Activated T-cell treated with anti-CD3 and anti-CD28 coated beads, Interleukin-2, amount 50 U/mL, for 4 hours (primary cell): ENCODE measurements around the gene CNNM3. TPM values are rescaled to one million over a fixed set of nuclear protein-coding genes. Genes with fewer than 3 reads are reported as not detected.
"Not testable (repeated sequence)": the region's sequence is repeated elsewhere in the genome, so short reads cannot be mapped to it uniquely, and the experiment has no call there.

Source experiments
- ATAC-seq, 2 donors: fragments of 200-7000 bp; cut with Tn5 transposase; one replicate each; pipeline ENCODE4 v1.10.0; 2021
- DNase-seq: peaks from one replicate; pipeline ENCODE4 v3.0.0-alpha.2; 2020
- H3K27me3 Mint-ChIP-seq: one replicate; pipeline ENCODE4 v1.8.0; 2021; ENCODE audit warnings: low read depth, mixed read lengths
- H3K36me3 Mint-ChIP-seq: one replicate; pipeline ENCODE4 v1.8.0; 2022; ENCODE audit warnings: mixed read lengths; ENCODE audit not compliant: insufficient read depth
- H3K4me1 Mint-ChIP-seq: one replicate; pipeline ENCODE4 v1.8.0; 2021; ENCODE audit warnings: low read depth, mixed read lengths
- H3K4me3 Mint-ChIP-seq: one replicate; pipeline ENCODE4 v1.8.0; 2021; ENCODE audit warnings: mild to moderate bottlenecking, moderate library complexity, mixed read lengths
- H3K9me3 Mint-ChIP-seq: one replicate; pipeline ENCODE4 v1.8.0; 2021; ENCODE audit warnings: mixed read lengths
- total RNA-seq, 3 donors: library from RNA; stranded (reverse); gene quantifications; one replicate each; pipeline ENCODE4 v1.2.1, GENCODE V29; 2021

CNNM3 gene
- total RNA-seq, 3 donors from 2014 or later: 22.8 to 26.1 (median 24.4) TPM

DNA sequence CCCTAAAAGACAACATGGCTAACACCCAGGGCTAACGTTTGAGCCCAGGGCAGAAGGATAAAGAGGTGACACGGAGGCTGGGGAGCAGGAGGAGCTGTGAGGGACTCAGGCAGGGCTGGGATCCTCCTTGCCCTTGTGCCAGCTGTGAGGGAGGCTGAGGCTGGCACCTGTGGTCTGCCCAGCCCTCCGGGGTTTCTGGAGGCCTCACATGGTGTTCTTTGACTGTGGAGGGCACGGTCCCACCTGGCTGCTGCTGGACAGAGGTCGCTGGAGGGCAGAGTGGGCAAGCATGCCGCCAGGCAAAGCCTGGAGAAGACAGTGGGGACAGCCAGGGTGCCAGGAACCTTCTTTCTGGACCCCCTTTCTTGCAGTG is 26.8 kb upstream of the CNNM3 start:
- Mint-ChIP-seq H3K9me3 (no peaks in the 10 kb centered on the region), H3K4me1 (peaks cover 1% of the 10 kb centered on the region), H3K36me3 (peaks cover 1% of the 10 kb centered on the region), H3K4me3 (no peak overlapping the region), H3K27me3 (no peaks in the 10 kb centered on the region)
- no peak for ATAC-seq
- DNase-seq: no peak

DNA sequence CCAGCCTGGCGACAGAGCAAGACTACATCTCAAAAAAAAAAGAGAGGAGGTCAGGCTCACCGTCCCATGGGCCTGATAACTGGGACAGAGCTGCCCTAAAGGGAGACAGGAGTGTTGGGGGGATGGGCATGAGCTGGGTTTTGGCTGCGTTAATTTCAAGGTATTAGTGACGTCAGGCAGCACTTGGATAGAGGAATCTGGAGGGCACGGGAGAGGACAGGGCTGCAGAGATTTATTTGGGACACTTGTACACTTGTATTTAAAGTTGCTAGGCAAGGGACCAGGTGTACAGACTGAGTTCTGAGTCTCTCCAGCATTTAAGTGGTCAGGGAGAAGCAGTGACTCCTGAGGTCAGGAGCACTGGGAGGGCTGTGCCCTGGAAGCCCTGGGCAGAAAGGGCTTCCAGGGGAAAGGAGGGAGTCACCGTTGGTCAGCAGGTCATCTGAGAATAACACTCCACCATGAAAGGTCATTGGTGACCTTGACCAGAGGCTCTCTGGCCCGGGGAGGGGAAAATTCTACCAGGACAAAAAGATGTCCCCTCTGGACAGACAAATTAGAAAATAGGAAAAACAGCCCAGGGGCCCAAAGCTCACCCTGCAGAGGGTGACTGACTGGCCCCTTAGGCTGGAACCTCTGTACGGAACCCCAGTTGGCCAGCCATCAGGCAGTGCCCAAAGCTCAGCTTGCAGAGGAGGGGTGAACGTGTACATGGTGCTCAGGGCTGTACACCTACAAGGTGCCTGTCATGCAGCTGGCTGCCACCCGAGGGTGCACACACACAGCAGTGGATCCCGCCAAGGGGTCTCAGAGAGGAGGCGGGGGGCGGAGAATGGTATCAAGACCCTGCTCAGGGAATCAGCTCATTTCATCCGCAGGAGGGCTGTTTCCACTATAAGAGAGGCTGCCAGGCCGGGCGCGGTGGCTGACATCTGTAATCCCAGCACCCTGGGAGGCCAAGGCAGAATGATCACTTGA is 23.0 kb upstream of the CNNM3 start:
- no peaks in the 10 kb centered on the region for H3K4me1 Mint-ChIP-seq
- H3K4me3 Mint-ChIP-seq: no peak overlapping the region
- no peaks in the 10 kb centered on the region for H3K9me3 Mint-ChIP-seq
- no peak for ATAC-seq
- no peaks in the 10 kb centered on the region for H3K27me3 Mint-ChIP-seq
- DNase-seq: no peak
- H3K36me3 Mint-ChIP-seq: no peaks in the 10 kb centered on the region

DNA sequence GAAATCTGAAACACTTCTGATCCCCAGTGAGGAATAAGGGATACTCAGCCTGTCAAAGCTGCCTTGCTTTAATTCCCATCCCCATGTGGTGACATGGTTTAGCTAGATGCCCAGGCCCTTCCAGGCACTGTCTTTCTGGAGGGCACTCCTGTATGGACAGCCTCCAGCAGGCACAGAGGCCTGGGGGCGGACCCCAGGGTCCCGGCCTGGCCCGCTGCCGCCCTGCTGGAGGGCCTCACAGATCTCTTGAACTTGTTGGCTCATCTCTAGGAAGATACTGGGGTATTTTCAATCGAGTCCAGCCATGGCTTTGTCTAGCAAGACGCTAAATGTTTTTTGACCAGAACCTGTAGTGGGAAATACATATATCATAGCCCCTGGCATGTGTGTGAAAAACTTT is 21.0 kb upstream of the CNNM3 start:
- H3K36me3 Mint-ChIP-seq: peaks cover 7% of the 10 kb centered on the region
- DNase-seq: no peak
- no peak overlapping the region for H3K4me3 Mint-ChIP-seq
- H3K4me1 Mint-ChIP-seq: no peaks in the 10 kb centered on the region
- no peak for ATAC-seq
- H3K27me3 Mint-ChIP-seq: no peaks in the 10 kb centered on the region
- no peaks in the 10 kb centered on the region for H3K9me3 Mint-ChIP-seq

DNA sequence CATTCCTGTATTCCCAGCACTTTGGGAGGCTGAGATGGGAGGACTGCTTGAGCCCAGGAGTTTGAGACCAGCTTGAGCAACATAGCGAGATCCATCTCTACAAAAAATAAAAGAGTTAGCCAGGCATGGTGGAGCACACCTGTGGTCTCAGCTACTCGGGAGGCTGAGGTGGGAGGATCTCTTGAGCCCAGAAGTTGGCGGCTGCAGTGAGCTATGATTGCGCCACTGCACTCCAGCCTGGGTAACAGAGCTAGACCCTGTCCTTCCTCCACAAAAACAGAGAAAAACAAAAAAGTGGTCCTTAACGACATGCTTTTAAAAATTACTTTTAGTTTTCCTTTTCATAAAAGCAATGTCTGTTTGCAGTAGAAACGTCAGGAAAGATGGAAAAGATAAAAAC is 19.6 kb upstream of the CNNM3 start:
- not testable (repeated sequence) for DNase-seq, H3K4me1 Mint-ChIP-seq, H3K4me3 Mint-ChIP-seq, H3K27me3 Mint-ChIP-seq, ATAC-seq, H3K36me3 Mint-ChIP-seq, H3K9me3 Mint-ChIP-seq

DNA sequence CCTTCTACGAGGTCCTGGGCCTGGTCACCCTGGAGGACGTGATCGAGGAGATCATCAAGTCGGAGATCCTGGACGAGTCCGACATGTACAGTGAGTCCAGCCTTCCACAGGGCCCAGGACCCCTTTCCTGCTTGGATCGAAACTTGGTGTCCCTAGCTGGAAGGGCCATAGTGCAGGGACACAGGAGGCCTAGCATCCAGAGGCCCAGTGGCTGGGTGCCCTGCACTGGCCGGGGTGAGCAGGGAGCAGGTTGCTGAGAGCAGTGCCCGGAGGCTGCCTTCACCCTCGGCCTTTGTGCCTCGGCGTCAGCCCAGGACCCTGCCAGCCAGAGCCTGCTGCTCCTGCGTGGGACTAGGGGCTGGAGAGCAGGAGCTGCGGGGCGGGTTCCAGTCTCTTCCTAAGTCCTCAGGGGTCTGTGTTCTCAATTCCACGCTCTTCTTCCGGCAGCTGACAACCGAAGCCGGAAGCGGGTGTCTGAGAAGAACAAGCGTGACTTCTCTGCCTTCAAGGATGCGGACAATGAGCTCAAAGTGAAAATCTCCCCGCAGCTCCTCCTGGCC is 18.9 kb upstream of the CNNM3 start:
- ATAC-seq (no peak), DNase-seq (no peak)
- Mint-ChIP-seq H3K4me1 (no peaks in the 10 kb centered on the region), H3K27me3 (no peaks in the 10 kb centered on the region), H3K9me3 (no peaks in the 10 kb centered on the region), H3K4me3 (no peak overlapping the region), H3K36me3 (peaks cover 7% of the 10 kb centered on the region)

DNA sequence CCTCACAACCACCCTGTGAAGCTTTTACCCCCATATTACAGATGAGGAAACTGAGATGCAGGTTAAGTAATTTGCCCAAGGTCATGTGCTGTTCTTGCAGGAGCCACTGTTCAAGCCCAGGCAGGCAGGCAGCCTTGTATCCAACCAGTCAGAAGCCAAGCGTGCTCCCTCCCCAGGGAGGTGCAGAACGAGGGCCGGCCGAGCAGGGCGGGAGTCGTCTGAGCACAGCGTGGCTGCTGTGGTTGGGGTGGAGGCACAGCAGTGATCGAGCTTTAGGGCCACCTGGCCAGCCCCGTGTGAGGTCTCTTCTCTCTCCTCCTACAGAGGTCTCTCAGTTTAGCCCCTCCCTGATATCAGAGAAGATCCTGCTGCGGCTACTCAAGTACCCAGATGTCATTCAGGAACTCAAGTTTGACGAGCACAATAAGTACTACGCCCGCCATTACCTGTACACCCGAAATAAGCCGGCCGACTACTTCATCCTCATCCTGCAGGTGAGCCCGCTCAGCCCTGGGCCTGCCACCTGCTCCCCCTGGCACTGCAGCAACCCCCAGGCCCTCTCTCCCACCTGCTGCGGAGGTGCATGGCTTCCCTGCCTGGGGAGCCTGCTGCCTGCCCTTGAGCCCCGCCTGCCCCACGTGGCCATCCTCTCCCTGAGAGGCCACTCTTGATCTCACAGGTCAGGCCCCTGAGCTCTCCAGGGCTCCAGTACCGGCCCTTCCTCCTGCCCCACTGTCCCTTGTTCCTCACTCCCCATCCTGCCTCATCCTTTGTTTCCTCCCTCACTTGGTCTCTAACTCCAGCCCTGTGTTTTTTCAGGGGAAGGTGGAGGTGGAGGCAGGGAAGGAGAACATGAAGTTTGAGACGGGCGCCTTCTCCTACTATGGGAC is 17.1 kb upstream of the CNNM3 start:
- ATAC-seq (no peak), DNase-seq (no peak)
- peaks cover 4% of the 10 kb centered on the region for H3K4me1 Mint-ChIP-seq
- H3K27me3 Mint-ChIP-seq: no peaks in the 10 kb centered on the region
- H3K4me3 Mint-ChIP-seq: no peak overlapping the region
- H3K36me3 Mint-ChIP-seq: peaks cover 7% of the 10 kb centered on the region
- H3K9me3 Mint-ChIP-seq: no peaks in the 10 kb centered on the region

- Mint-ChIP-seq H3K36me3 (peaks cover 7% of the 10 kb centered on the region), H3K27me3 (no peaks in the 10 kb centered on the region), H3K4me3 (no peak overlapping the region), H3K4me1 (peaks cover 4% of the 10 kb centered on the region), H3K9me3 (no peaks in the 10 kb centered on the region)
- ATAC-seq (no peak), DNase-seq (no peak)
Observed at GRCh38 chr2:96799623-96799935, 16.5 kb upstream of the CNNM3 start.

GRCh38 chr2:96800061-96801004 is 15.7 kb upstream of the CNNM3 start:
- peaks cover 6% of the 10 kb centered on the region for H3K4me1 Mint-ChIP-seq
- no peaks in the 10 kb centered on the region for H3K9me3 Mint-ChIP-seq
- no peak for DNase-seq
- H3K36me3 Mint-ChIP-seq: peaks cover 7% of the 10 kb centered on the region
- peak; percentile 31 to 42 for ATAC-seq
- no peaks in the 10 kb centered on the region for H3K27me3 Mint-ChIP-seq
- no peak overlapping the region for H3K4me3 Mint-ChIP-seq

DNA sequence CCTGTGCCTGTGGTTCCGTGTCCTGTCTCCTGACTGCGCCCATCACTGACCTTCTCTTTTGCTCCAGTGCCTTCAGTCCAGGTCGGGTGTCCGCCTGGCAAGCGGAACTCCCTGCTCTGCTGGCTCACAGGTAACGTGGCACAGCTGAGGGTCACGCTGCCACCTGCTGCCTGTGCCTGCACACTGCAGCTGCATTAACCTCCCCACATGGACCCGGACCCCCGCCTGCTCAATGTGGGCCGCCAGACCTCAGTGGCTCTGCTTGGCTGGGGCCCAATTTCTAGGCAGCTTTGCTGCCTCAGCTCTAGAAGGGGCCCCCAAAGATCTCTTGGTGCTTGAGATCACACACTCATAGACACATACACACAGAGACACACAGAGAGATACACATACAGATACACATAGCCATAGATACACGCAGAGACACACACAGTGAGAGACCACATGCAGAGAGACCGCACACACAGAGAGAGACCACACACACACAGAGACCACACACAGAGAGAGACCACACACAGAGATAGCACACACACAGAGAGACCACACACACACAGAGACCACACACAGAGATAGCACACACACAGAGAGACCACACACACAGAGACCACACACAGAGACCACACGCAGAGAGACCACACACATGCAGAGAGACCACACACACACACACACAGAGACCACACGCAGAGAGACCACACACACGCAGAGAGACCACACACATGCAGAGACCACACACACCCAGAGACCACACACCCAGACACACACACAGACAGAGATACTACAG is 14.9 kb upstream of the CNNM3 start:
- Mint-ChIP-seq H3K4me1 (peaks cover 7% of the 10 kb centered on the region), H3K27me3 (no peaks in the 10 kb centered on the region), H3K4me3 (no peak overlapping the region), H3K9me3 (no peaks in the 10 kb centered on the region), H3K36me3 (peaks cover 7% of the 10 kb centered on the region)
- ATAC-seq: peak; percentile 91 to 94
- peak; percentile 70 for DNase-seq

- no peak overlapping the region for H3K4me3 Mint-ChIP-seq
- ATAC-seq (peak in 1 of 2 donors; percentile 64), DNase-seq (peak; percentile 32)
- H3K27me3 Mint-ChIP-seq: no peaks in the 10 kb centered on the region
- H3K4me1 Mint-ChIP-seq: peaks cover 15% of the 10 kb centered on the region
- H3K36me3 Mint-ChIP-seq: peaks cover 7% of the 10 kb centered on the region
- no peaks in the 10 kb centered on the region for H3K9me3 Mint-ChIP-seq
Observed at GRCh38 chr2:96801786-96802595, 14.1 kb upstream of the CNNM3 start.

DNA sequence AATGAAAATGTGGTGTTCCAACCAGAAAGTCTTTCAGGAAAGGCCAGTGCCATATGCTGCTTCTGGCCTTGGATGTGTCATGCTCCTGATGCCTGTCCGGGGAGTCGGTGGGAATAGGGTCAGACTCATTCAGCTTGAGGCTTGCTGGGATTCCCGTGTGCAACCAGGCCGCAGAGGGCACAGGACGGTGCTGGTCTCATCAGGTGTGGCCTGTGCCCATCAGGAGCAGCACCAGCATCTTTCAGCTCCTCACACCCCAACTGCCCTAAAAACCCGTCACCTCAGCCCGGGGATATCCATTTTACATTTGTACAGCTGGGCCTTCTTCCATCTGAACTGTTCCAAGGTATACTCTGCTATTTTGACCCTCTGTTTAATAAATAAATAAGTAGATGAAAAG is 13.3 kb upstream of the CNNM3 start:
- H3K27me3 Mint-ChIP-seq: no peaks in the 10 kb centered on the region
- DNase-seq: no peak

DNA sequence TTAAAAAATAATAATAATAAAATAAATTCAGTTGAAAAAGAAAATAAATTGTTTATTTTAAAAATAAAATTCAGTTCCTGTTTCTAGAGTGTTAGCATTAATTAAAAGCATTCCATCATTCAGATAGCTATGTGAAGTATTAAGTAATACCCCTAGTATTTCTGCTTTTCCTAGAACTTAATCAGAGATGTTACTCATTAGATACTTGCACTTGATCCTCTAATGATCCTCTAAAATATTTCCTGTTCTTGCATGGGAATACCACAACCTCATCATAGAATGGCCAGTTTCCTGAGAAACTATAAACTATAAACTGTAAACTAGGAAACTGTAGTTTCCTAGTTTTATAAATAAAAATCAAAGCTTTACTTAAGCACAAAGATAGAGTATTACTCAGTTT is 11.1 kb upstream of the CNNM3 start:
- Mint-ChIP-seq H3K36me3 (no peaks in the 10 kb centered on the region), H3K9me3 (no peaks in the 10 kb centered on the region), H3K27me3 (no peaks in the 10 kb centered on the region), H3K4me1 (peaks cover 25% of the 10 kb centered on the region), H3K4me3 (no peak overlapping the region)
- no peak for DNase-seq
- no peak for ATAC-seq

More for the DNA sequence above, 13.3 kb upstream of the CNNM3 start:
- Mint-ChIP-seq H3K4me1 (peaks cover 18% of the 10 kb centered on the region), H3K9me3 (no peaks in the 10 kb centered on the region), H3K36me3 (peaks cover 7% of the 10 kb centered on the region), H3K4me3 (no peak overlapping the region)
- no peak for ATAC-seq
